HG02884 (cell line): ENCODE data around the gene ZFAND5.

Experiments used
- ATAC-seq: cut with Tn5 transposase; IDR thresholded peaks from one replicate; pipeline ENCODE4 v1.9.1; 2021; ENCODE audit warnings: mild to moderate bottlenecking, moderate library complexity; ENCODE audit not compliant: unreplicated experiment

The ZFAND5 gene

GRCh38 chr9:72326641-72327040 lies 38.4 kb downstream of the ZFAND5 start:
- ATAC-seq: no peak

- ATAC-seq: no peak
Measured at GRCh38 chr9:72324974-72325373, 40.0 kb downstream of the ZFAND5 start.

DNA sequence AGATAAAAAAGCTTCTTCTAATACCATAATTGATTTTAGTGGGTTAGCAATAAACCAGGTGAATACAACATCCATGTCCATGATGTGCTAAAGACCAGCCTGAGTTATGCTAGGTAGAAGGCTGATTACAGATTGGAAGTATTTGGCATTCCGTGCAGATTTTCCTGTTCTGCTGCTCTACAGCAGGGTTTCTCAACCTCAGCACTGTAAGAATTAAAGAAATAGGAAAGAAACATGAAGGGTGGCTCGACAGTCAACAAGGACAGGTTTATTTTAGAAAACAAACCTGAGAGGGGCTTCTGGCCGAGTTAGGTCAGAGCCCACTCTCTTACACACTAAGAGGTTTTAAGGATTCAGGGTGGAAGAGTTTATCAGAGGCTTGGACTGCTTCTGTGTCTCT lies 42.3 kb downstream of the ZFAND5 start:
- ATAC-seq: no peak

DNA sequence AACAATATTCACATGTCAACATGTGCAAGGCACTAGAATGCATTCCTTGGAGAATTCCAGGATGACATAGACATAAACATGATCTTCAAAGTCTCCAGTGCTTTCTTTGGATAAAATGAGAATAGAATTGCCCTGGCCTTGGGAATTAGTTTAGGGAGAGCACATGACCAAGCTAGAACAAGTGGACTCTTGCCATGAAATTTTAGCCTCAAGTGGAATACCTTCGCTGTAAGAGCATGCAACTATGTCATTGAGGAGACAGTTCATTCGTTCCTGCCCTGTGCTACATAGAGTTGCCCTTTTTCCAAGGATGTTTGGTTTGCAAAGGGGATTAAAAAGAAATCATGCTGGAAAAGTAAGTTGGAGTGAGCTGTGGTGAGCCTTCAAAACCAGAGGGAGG lies 42.7 kb downstream of the ZFAND5 start:
- no peak for ATAC-seq

- no peak for ATAC-seq
Measured at GRCh38 chr9:72315510-72316311, 49.3 kb downstream of the ZFAND5 start.

DNA sequence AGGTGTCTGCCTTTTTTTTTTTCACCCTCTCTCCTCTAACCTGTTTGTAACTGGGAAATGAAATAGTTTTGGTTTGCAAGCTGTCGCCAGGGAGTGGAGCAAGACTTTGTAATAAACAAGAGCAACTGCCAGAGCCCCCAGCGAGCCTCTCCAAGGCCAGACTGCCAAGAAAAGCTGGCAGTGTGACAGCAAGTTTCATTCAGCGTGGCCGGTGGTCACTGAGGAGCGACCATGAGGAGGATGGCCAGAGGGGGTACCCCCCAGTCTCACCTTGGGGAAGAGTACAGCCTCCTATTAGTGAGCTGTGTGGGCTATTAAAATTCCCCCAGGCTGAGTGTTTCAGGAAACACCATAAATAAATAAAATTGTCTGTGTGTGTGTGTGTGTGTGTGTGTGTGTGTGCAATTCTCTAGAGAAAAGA lies 49.9 kb downstream of the ZFAND5 start:
- ATAC-seq: no peak

GRCh38 chr9:72313507-72313906 lies 51.5 kb downstream of the ZFAND5 start:
- no peak for ATAC-seq

- ATAC-seq: no peak
Measured at GRCh38 chr9:72312386-72312987, 52.5 kb downstream of the ZFAND5 start.

GRCh38 chr9:72309364-72310133 lies 55.5 kb downstream of the ZFAND5 start:
- ATAC-seq: no peak

- no peak for ATAC-seq
Measured at GRCh38 chr9:72306761-72307160, 58.2 kb downstream of the ZFAND5 start.

GRCh38 chr9:72305707-72306106 lies 59.3 kb downstream of the ZFAND5 start:
- ATAC-seq: no peak

DNA sequence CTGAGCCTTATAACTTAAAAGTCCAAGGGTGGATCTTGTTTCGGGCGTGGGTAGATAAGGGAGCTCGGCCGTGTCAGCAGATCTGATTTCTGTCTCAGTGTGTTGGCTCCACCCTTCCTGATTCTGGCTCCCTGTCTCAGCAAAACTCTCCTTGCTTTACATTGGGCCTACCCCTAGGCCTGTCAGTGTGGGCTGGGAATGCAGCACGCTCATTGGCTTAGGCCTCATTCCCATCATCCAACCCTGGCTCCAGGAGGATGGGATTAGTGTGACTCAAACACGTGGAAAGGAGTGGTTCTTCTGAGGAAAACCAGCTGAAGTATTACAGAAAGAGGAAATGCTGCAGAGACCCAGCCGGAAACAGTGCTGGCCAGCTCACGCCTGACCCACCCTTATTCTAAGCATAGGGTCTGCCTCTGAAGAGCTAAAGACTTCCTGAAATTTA lies 59.9 kb downstream of the ZFAND5 start:
- ATAC-seq: peak; percentile 86

DNA sequence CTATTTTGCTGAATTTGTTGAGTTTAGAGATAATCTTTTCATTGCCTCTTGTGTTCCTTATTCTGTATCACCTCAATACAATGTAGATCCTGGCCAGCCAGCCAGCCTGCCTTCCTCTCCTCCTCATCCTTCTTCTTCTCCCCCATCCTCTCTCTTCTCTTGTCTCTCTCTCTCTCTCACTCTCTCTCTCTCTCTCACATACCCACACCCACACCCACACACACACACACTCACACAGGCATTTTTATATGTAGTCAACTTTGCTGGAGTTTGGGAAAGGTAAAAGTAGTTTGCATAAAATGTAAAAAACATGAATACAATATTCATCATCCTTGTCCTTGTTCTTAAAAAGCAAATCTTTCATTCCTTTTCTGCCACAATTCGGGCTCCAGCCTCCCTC lies 60.5 kb downstream of the ZFAND5 start:
- ATAC-seq: no peak
